Naive B cell (primary cell): ENCODE results near the gene GRID1. TPM values are rescaled to one million over a fixed set of nuclear protein-coding genes. Genes with fewer than 3 reads are reported as not detected.
"Not testable (repeated sequence)": the region's sequence is repeated elsewhere in the genome, so short reads cannot be mapped to it uniquely, and the experiment has no call there.

ENCODE experiments used
- ATAC-seq, 2 donors: fragments of 150-1000 bp; cut with Tn5 transposase; 2 replicates each; pipeline ENCODE4 v1.10.0; 2021; ENCODE audit warnings: low read depth in 2 of 2, mild to moderate bottlenecking in 2 of 2, moderate library complexity in 2 of 2
- DNase-seq: peaks from one replicate; pipeline ENCODE4 v3.0.0; 2022
- H3K27ac Mint-ChIP-seq, 6 donors: one replicate each; pipeline ENCODE4 v1.8.0; 2020 to 2022; ENCODE audit warnings: mild to moderate bottlenecking in 6 of 6, mixed read lengths in 6 of 6, moderate library complexity in 5 of 6, inconsistent platforms in 2 of 6
- H3K27me3 Mint-ChIP-seq, 3 donors: one replicate each; pipeline ENCODE4 v1.8.0; 2021 to 2022; ENCODE audit warnings: mixed read lengths in 3 of 3, mild to moderate bottlenecking in 1 of 3
- H3K36me3 Mint-ChIP-seq, 2 donors: one replicate each; pipeline ENCODE4 v1.8.0; 2020 to 2022; ENCODE audit warnings: mixed read lengths in 2 of 2, inconsistent platforms in 1 of 2, mild to moderate bottlenecking in 1 of 2
- H3K4me1 Mint-ChIP-seq, 3 donors: one replicate each; pipeline ENCODE4 v1.8.0; 2020 to 2022; ENCODE audit warnings: mixed read lengths in 3 of 3, inconsistent platforms in 1 of 3, mild to moderate bottlenecking in 1 of 3, moderate library complexity in 1 of 3
- H3K4me3 Mint-ChIP-seq, 8 donors: one replicate each; pipeline ENCODE4 v1.8.0; 2020 to 2022; ENCODE audit warnings: mild to moderate bottlenecking in 8 of 8, mixed read lengths in 8 of 8, moderate library complexity in 8 of 8, inconsistent platforms in 2 of 8
- H3K9me3 Mint-ChIP-seq, 7 donors: one replicate each; pipeline ENCODE4 v1.8.0; 2020 to 2022; ENCODE audit warnings: mixed read lengths in 7 of 7, mild to moderate bottlenecking in 5 of 7, inconsistent platforms in 2 of 7, moderate library complexity in 1 of 7
- polyA plus RNA-seq, 6 donors: library from polyadenylated mRNA; unstranded; fragments of 300-500 nt; fragmentation: Illumina TruSeq; gene quantifications; one replicate each; pipeline ENCODE4 v1.2.3, GENCODE V29; 2021; ENCODE audit warnings: low read depth in 6 of 6

The GRID1 gene
- polyA plus RNA-seq, 6 donors from 2014 or later = not detected

GRCh38 chr10:86046845-86047460 is 319.6 kb downstream of the GRID1 start:
- no peaks in the 10 kb centered on the region for H3K4me1 Mint-ChIP-seq
- H3K27ac Mint-ChIP-seq = no peak overlapping the region
- peaks cover 12 to 38% (median 17%) of the 10 kb centered on the region in 3 donors for H3K27me3 Mint-ChIP-seq
- DNase-seq (no peak), ATAC-seq (no peak)
- H3K9me3 Mint-ChIP-seq = peaks cover 0 to 5% (median 0%) of the 10 kb centered on the region in 7 donors
- no peaks in the 10 kb centered on the region for H3K36me3 Mint-ChIP-seq
- H3K4me3 Mint-ChIP-seq = no peak overlapping the region

GRCh38 chr10:86045896-86046295 is 320.7 kb downstream of the GRID1 start:
- Mint-ChIP-seq H3K4me1 (no peaks in the 10 kb centered on the region), H3K27ac (no peak overlapping the region), H3K4me3 (no peak overlapping the region), H3K9me3 (peaks cover 0 to 5% (median 0%) of the 10 kb centered on the region in 7 donors), H3K36me3 (no peaks in the 10 kb centered on the region), H3K27me3 (peaks cover 14 to 42% (median 17%) of the 10 kb centered on the region in 3 donors)
- no peak for ATAC-seq
- DNase-seq = no peak

- ATAC-seq = no peak
- Mint-ChIP-seq H3K4me1 (no peaks in the 10 kb centered on the region), H3K4me3 (no peak overlapping the region)
Measured at GRCh38 chr10:86044029-86044428, 322.6 kb downstream of the GRID1 start.

GRCh38 chr10:86043236-86043635 is 323.4 kb downstream of the GRID1 start:
- Mint-ChIP-seq H3K36me3 (no peaks in the 10 kb centered on the region), H3K27ac (no peak overlapping the region), H3K4me1 (no peaks in the 10 kb centered on the region), H3K9me3 (peaks cover 0 to 9% (median 0%) of the 10 kb centered on the region in 7 donors), H3K27me3 (peaks cover 19 to 40% (median 26%) of the 10 kb centered on the region in 3 donors), H3K4me3 (no peak overlapping the region)
- ATAC-seq (no peak), DNase-seq (no peak)

More at GRCh38 chr10:86044029-86044428, 322.6 kb downstream of the GRID1 start:
- Mint-ChIP-seq H3K27ac (no peak overlapping the region), H3K36me3 (no peaks in the 10 kb centered on the region), H3K27me3 (peaks cover 15 to 40% (median 21%) of the 10 kb centered on the region in 3 donors), H3K9me3 (peaks cover 0 to 6% (median 0%) of the 10 kb centered on the region in 7 donors)
- DNase-seq = no peak

- H3K4me1 Mint-ChIP-seq = no peaks in the 10 kb centered on the region
Measured at GRCh38 chr10:86042161-86042560, 324.4 kb downstream of the GRID1 start.

GRCh38 chr10:86041116-86041515 is 325.5 kb downstream of the GRID1 start:
- ATAC-seq = no peak

More at GRCh38 chr10:86042161-86042560, 324.4 kb downstream of the GRID1 start:
- Mint-ChIP-seq H3K27me3 (peaks cover 25 to 40% (median 27%) of the 10 kb centered on the region in 3 donors), H3K36me3 (no peaks in the 10 kb centered on the region), H3K9me3 (peaks cover 0 to 9% (median 0%) of the 10 kb centered on the region in 7 donors), H3K4me3 (no peak overlapping the region), H3K27ac (no peak overlapping the region)
- DNase-seq (no peak), ATAC-seq (no peak)

GRCh38 chr10:86038371-86038770 is 328.2 kb downstream of the GRID1 start:
- Mint-ChIP-seq H3K36me3 (no peaks in the 10 kb centered on the region), H3K4me3 (no peak overlapping the region), H3K27me3 (peaks cover 9 to 18% (median 16%) of the 10 kb centered on the region in 3 donors), H3K4me1 (no peaks in the 10 kb centered on the region), H3K9me3 (peaks cover 0 to 5% (median 0%) of the 10 kb centered on the region in 7 donors), H3K27ac (no peak overlapping the region)
- DNase-seq = no peak
- ATAC-seq = no peak

More at GRCh38 chr10:86041116-86041515, 325.5 kb downstream of the GRID1 start:
- H3K27me3 Mint-ChIP-seq = peaks cover 18 to 30% (median 27%) of the 10 kb centered on the region in 3 donors
- no peaks in the 10 kb centered on the region for H3K36me3 Mint-ChIP-seq
- H3K9me3 Mint-ChIP-seq = peaks cover 0 to 9% (median 0%) of the 10 kb centered on the region in 7 donors
- no peaks in the 10 kb centered on the region for H3K4me1 Mint-ChIP-seq
- no peak for DNase-seq
- H3K27ac Mint-ChIP-seq = no peak overlapping the region
- no peak overlapping the region for H3K4me3 Mint-ChIP-seq

- no peak overlapping the region for H3K4me3 Mint-ChIP-seq
- no peaks in the 10 kb centered on the region for H3K4me1 Mint-ChIP-seq
- DNase-seq (no peak), ATAC-seq (no peak)
- H3K27me3 Mint-ChIP-seq = peaks cover 10 to 14% (median 14%) of the 10 kb centered on the region in 3 donors
- H3K9me3 Mint-ChIP-seq = peaks cover 0 to 5% (median 0%) of the 10 kb centered on the region in 7 donors
- H3K27ac Mint-ChIP-seq = no peak overlapping the region
- H3K36me3 Mint-ChIP-seq = no peaks in the 10 kb centered on the region
Measured at GRCh38 chr10:86037096-86037495, 329.5 kb downstream of the GRID1 start.

GRCh38 chr10:86036544-86036831 is 330.1 kb downstream of the GRID1 start:
- peaks cover 16 to 19% (median 18%) of the 10 kb centered on the region in 3 donors for H3K27me3 Mint-ChIP-seq
- H3K27ac Mint-ChIP-seq = no peak overlapping the region
- H3K4me1 Mint-ChIP-seq = no peaks in the 10 kb centered on the region
- H3K4me3 Mint-ChIP-seq = no peak overlapping the region
- peaks cover 0 to 10% (median 0%) of the 10 kb centered on the region in 7 donors for H3K9me3 Mint-ChIP-seq
- no peaks in the 10 kb centered on the region for H3K36me3 Mint-ChIP-seq
- DNase-seq = no peak
- ATAC-seq = no peak

- Mint-ChIP-seq H3K4me1 (no peaks in the 10 kb centered on the region), H3K36me3 (no peaks in the 10 kb centered on the region), H3K27me3 (peaks cover 18 to 19% (median 19%) of the 10 kb centered on the region in 3 donors), H3K9me3 (peaks cover 0 to 12% (median 0%) of the 10 kb centered on the region in 7 donors), H3K4me3 (no peak overlapping the region), H3K27ac (no peak overlapping the region)
- no peak for DNase-seq
- no peak for ATAC-seq
Measured at GRCh38 chr10:86035791-86036543, 330.6 kb downstream of the GRID1 start.

- Mint-ChIP-seq H3K27ac (no peak overlapping the region), H3K4me1 (no peaks in the 10 kb centered on the region), H3K9me3 (peaks cover 0 to 10% (median 5%) of the 10 kb centered on the region in 7 donors), H3K4me3 (no peak overlapping the region), H3K27me3 (peaks cover 19 to 25% (median 22%) of the 10 kb centered on the region in 3 donors), H3K36me3 (no peaks in the 10 kb centered on the region)
- DNase-seq = no peak
- no peak for ATAC-seq
Measured at GRCh38 chr10:86034710-86035109, 331.9 kb downstream of the GRID1 start.

- no peak overlapping the region for H3K4me3 Mint-ChIP-seq
- peaks cover 0 to 10% (median 5%) of the 10 kb centered on the region in 7 donors for H3K9me3 Mint-ChIP-seq
- no peaks in the 10 kb centered on the region for H3K36me3 Mint-ChIP-seq
- ATAC-seq (no peak), DNase-seq (no peak)
- no peaks in the 10 kb centered on the region for H3K4me1 Mint-ChIP-seq
- peaks cover 19 to 31% (median 24%) of the 10 kb centered on the region in 3 donors for H3K27me3 Mint-ChIP-seq
- H3K27ac Mint-ChIP-seq = no peak overlapping the region
Measured at GRCh38 chr10:86033581-86033980, 333.0 kb downstream of the GRID1 start.

GRCh38 chr10:86032087-86032486 is 334.5 kb downstream of the GRID1 start:
- not testable (repeated sequence) for DNase-seq, H3K4me1 Mint-ChIP-seq, ATAC-seq, H3K36me3 Mint-ChIP-seq, H3K4me3 Mint-ChIP-seq, H3K27ac Mint-ChIP-seq
- Mint-ChIP-seq H3K27me3 (peaks cover 13 to 39% (median 22%) of the 10 kb centered on the region in 3 donors), H3K9me3 (peaks cover 0 to 10% (median 5%) of the 10 kb centered on the region in 7 donors)

- H3K4me1 Mint-ChIP-seq = no peaks in the 10 kb centered on the region
- H3K27me3 Mint-ChIP-seq = peaks cover 13 to 42% (median 26%) of the 10 kb centered on the region in 3 donors
- H3K4me3 Mint-ChIP-seq = no peak overlapping the region
- peaks cover 0 to 10% (median 5%) of the 10 kb centered on the region in 7 donors for H3K9me3 Mint-ChIP-seq
- no peak overlapping the region for H3K27ac Mint-ChIP-seq
- ATAC-seq (no peak), DNase-seq (no peak)
- H3K36me3 Mint-ChIP-seq = no peaks in the 10 kb centered on the region
Measured at GRCh38 chr10:86030312-86030711, 336.3 kb downstream of the GRID1 start.
